ENCODE results near the gene PPP4R4. TPM values are rescaled to one million over a fixed set of nuclear protein-coding genes. Genes with fewer than 3 reads are reported as not detected.

Gene PPP4R4
- polyA plus RNA-seq, 1 of the 3 experiments (the other 2 are of a cell fraction): 2.5 TPM

GRCh38 chr14:94285158-94285557 is 111.0 kb downstream of the PPP4R4 start:
- Histone ChIP-seq H3K27ac (ENCODE audit: low read depth in 2 of 2, low read length in 1 of 2) (no peak overlapping the region), H3K27me3 (ENCODE audit: insufficient read depth) (no peaks in the 10 kb centered on the region), H3F3A (replicated peaks; ENCODE audit: insufficient read depth) (peaks cover 11% of the 10 kb centered on the region), H4K20me1 (ENCODE audit: insufficient read depth) (no peaks in the 10 kb centered on the region), H3K79me2 (ENCODE audit: insufficient read depth) (no peaks in the 10 kb centered on the region), H3K4me2 (no peak overlapping the region), H2AFZ (ENCODE audit: low read depth) (no peak overlapping the region), H3K4me1 (ENCODE audit: control insufficient read depth in 1 of 2, insufficient read depth in 2 of 2, low read depth in 1 of 2, low read length in 1 of 2) (peaks cover 0 to 4% of the 10 kb centered on the region in 2 experiments; a peak in 1 of 4 replicates), H3K36me3 (replicated peaks in 1 of 2; ENCODE audit: control insufficient read depth in 1 of 2, insufficient read depth in 2 of 2, low read length in 1 of 2) (no peaks in the 10 kb centered on the region), H3K4me3 (ENCODE audit: low read depth in 2 of 2, low read length in 1 of 2) (no peak overlapping the region), H3K9me2 (no peaks in the 10 kb centered on the region), H3K9me3 (no peaks in the 10 kb centered on the region), H3K9ac (no peak overlapping the region)
- POLR2A ChIA-PET: no interaction called here
- CTCF ChIA-PET: no interaction called here
- TF ChIP-seq GATA2 (CRISPR knock-in tag; IDR thresholded peaks at IDR 0.05) (no peak), RFX5 (IDR thresholded peaks at IDR 0.05; ENCODE audit: low read length) (no peak), USF2 (IDR thresholded peaks at IDR 0.05; ENCODE audit: borderline replicate concordance, low read depth, low read length) (no peak), FOSL2 (IDR thresholded peaks at IDR 0.05; ENCODE audit: borderline replicate concordance, low read depth) (no peak), USF1 (IDR thresholded peaks at IDR 0.05; ENCODE audit: borderline replicate concordance, low read depth) (no peak), MAX (IDR thresholded peaks at IDR 0.05; ENCODE audit: low read depth) (no peak), POLR2AphosphoS5 (IDR thresholded peaks at IDR 0.05; ENCODE audit: low read depth, low read length) (no peak), NRF1 (IDR thresholded peaks at IDR 0.05; ENCODE audit: low read depth, low read length) (no peak), MXI1 (IDR thresholded peaks at IDR 0.05; ENCODE audit: low read depth, low read length) (no peak), SMC3 (IDR thresholded peaks at IDR 0.05; ENCODE audit: low read depth, low read length) (no peak), TEAD4 (IDR thresholded peaks at IDR 0.05; ENCODE audit: borderline replicate concordance, insufficient read depth) (no peak)
- TF ChIP-seq, protein P1, sequence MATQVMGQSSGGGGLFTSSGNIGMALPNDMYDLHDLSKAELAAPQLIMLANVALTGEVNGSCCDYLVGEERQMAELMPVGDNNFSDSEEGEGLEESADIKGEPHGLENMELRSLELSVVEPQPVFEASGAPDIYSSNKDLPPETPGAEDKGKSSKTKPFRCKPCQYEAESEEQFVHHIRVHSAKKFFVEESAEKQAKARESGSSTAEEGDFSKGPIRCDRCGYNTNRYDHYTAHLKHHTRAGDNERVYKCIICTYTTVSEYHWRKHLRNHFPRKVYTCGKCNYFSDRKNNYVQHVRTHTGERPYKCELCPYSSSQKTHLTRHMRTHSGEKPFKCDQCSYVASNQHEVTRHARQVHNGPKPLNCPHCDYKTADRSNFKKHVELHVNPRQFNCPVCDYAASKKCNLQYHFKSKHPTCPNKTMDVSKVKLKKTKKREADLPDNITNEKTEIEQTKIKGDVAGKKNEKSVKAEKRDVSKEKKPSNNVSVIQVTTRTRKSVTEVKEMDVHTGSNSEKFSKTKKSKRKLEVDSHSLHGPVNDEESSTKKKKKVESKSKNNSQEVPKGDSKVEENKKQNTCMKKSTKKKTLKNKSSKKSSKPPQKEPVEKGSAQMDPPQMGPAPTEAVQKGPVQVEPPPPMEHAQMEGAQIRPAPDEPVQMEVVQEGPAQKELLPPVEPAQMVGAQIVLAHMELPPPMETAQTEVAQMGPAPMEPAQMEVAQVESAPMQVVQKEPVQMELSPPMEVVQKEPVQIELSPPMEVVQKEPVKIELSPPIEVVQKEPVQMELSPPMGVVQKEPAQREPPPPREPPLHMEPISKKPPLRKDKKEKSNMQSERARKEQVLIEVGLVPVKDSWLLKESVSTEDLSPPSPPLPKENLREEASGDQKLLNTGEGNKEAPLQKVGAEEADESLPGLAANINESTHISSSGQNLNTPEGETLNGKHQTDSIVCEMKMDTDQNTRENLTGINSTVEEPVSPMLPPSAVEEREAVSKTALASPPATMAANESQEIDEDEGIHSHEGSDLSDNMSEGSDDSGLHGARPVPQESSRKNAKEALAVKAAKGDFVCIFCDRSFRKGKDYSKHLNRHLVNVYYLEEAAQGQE (IDR thresholded peaks at IDR 0.05; ENCODE audit: low read depth, low read length): no peak
- DNase-seq: no peak
